ENCODE data around the gene FAM78A. TPM values are rescaled to one million over a fixed set of nuclear protein-coding genes. Genes with fewer than 3 reads are reported as not detected.
"Not testable (repeated sequence)": the region's sequence is repeated elsewhere in the genome, so short reads cannot be mapped to it uniquely, and the experiment has no call there.

FAM78A gene
- total RNA-seq, 2 donors from 2014 or later, result 59.5 to 60.4 TPM

DNA sequence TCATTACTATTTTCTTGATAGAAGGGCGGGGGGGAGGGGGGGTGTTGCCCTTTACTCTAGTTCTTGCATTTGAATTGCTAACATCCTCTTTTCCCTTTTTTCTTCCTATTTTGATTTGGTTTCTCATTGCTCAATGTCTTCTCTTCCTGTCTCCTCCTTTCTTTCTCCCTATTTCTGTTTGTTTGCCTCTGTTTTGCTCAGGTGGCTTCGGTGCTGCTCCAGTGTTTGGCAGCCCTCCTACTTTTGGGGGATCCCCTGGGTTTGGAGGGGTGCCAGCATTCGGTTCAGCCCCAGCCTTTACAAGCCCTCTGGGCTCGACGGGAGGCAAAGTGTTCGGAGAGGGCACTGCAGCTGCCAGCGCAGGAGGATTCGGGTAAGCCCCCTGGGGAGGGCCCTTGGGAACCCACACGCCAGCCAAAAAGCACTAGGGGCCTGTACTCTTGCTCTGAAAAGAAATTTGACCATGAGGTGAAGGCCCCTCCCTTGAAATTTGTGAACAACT, 48.3 kb downstream of the FAM78A start:
- no peak for ATAC-seq
- Mint-ChIP-seq H3K4me3 (no peak overlapping the region), H3K4me1 (peaks cover 12% of the 10 kb centered on the region), H3K27ac (peak overlapping the region; percentile 81), H3K27me3 (no peaks in the 10 kb centered on the region), H3K36me3 (ENCODE audit: low read depth) (peaks cover 2% of the 10 kb centered on the region)
- no peaks in the 10 kb centered on the region for H3K9me3 ChIP-seq (ENCODE audit: control insufficient read depth, low read length, poor library complexity, severe bottlenecking)
- DNase-seq, result no peak

DNA sequence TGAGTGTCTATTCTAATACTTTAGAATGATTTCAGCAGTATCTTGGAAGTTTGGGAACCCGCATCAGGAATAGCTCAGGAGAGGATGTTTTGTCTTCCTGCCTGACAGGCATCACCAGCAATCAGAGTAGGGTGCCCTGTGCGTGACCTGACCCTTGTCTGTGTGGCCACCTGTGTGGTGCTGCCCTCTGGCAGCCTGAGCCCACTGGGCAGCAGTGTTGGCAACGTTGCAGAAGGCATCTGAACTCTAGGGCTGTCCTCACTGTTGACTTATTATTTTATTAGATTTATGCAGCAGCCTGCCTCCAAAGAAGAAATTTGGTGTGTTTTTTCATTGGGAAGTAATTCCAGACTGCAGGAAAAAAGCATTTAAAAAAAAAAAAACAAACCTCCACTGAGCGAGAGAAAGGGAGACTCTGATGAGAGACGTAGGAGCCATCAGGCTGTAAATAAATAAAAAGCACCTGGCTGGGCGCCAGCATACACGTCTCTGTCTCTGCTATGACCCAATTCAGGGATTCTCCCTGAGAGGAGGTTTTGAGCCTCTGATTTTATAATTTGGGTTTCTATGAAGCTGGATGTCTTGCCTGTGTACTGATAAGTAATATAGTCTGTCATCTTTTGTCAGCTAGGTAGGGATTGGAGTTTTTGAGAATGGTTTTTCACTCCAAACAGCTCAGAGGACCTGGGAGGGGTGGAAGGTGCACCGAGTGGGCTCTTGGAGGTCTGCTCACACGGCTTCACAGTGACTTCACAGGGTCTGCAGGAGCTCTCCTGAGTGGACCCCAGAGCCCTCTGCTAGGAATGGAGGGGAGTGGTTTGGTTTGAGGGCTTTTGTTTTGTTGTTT, 49.0 kb downstream of the FAM78A start:
- Mint-ChIP-seq H3K4me1 (peaks cover 10% of the 10 kb centered on the region), H3K27ac (peak overlapping the region; percentile 81)
- ATAC-seq, result peak; percentile 61

DNA sequence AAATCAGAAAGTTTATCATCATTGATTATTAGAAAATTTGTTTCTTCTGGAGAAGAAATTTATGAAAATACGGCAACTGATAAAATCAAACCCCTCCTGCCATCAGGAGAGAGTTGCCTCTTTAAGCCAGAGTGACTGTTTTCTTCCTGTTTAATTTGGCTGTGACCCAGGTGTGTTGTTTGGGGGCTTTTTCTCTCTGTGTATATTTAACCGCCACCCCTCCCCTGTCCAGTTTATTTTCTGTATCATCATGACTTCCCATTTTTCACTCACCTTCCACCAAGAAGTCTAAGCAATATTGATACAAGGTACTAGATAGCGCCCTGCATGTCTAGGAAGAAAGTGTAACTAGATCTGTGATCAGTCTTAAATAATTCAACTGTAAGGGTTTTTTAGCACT, 50.1 kb downstream of the FAM78A start:
- no peak for ATAC-seq
- Mint-ChIP-seq H3K27me3 (no peaks in the 10 kb centered on the region), H3K27ac (peak overlapping the region; percentile 63), H3K36me3 (ENCODE audit: low read depth) (peaks cover 3% of the 10 kb centered on the region), H3K4me3 (no peak overlapping the region), H3K4me1 (peaks cover 8% of the 10 kb centered on the region)
- H3K9me3 ChIP-seq (ENCODE audit: control insufficient read depth, low read length, poor library complexity, severe bottlenecking), result no peaks in the 10 kb centered on the region
- no peak for DNase-seq

More for the DNA sequence above, 49.0 kb downstream of the FAM78A start:
- no peaks in the 10 kb centered on the region for H3K9me3 ChIP-seq (ENCODE audit: control insufficient read depth, low read length, poor library complexity, severe bottlenecking)
- Mint-ChIP-seq H3K27me3 (no peaks in the 10 kb centered on the region), H3K36me3 (ENCODE audit: low read depth) (peaks cover 4% of the 10 kb centered on the region), H3K4me3 (no peak overlapping the region)
- no peak for DNase-seq

DNA sequence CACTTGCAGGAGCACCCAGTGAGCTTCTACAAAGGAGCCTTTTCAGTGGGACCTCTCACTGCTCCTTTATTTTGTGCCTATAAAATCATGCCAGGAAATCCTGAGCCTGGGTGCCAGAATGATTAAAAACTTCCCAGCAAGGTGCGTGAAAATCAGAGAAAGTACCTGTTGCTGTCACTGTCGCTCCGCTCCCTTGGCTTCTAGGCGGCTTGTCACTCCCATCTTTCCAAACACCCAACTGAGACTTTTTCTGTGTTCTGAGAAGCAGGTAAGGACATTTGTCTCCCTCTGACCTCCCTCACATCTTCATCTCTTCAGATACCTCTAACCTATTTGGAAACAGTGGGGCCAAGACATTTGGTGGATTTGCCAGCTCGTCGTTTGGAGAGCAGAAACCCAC, 53.9 kb downstream of the FAM78A start:
- H3K4me1 Mint-ChIP-seq, result peaks cover 3% of the 10 kb centered on the region
- ATAC-seq, result no peak
- H3K4me3 Mint-ChIP-seq, result no peak overlapping the region
- no peak overlapping the region for H3K27ac Mint-ChIP-seq
- peaks cover 3% of the 10 kb centered on the region for H3K36me3 Mint-ChIP-seq (ENCODE audit: low read depth)
- no peak for DNase-seq
- H3K27me3 Mint-ChIP-seq, result no peaks in the 10 kb centered on the region
- H3K9me3 ChIP-seq (ENCODE audit: control insufficient read depth, low read length, poor library complexity, severe bottlenecking), result no peaks in the 10 kb centered on the region

DNA sequence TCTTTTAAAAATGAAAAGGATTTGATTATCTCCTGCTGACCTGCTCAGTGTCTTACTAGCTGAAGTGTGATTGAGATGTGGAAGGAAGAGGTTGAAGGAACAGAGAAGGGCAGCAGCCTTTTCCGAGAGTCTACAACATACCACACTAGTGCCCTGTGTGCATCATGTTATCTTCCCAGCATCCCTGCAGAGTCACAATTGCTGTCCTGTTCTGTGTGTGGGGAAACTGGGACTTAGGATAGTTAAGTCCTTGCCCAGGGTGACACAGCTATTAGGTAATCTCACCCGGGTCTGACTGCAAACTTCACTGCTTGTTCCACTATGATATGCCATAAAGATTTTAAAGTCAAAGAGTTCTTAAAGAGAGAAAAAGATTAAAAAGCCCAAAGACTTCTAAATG, 55.8 kb downstream of the FAM78A start:
- Mint-ChIP-seq H3K4me1 (peaks cover 3% of the 10 kb centered on the region), H3K36me3 (ENCODE audit: low read depth) (peaks cover 3% of the 10 kb centered on the region), H3K27ac (no peak overlapping the region), H3K27me3 (no peaks in the 10 kb centered on the region), H3K4me3 (no peak overlapping the region)
- DNase-seq, result no peak
- no peak for ATAC-seq
- no peaks in the 10 kb centered on the region for H3K9me3 ChIP-seq (ENCODE audit: control insufficient read depth, low read length, poor library complexity, severe bottlenecking)

DNA sequence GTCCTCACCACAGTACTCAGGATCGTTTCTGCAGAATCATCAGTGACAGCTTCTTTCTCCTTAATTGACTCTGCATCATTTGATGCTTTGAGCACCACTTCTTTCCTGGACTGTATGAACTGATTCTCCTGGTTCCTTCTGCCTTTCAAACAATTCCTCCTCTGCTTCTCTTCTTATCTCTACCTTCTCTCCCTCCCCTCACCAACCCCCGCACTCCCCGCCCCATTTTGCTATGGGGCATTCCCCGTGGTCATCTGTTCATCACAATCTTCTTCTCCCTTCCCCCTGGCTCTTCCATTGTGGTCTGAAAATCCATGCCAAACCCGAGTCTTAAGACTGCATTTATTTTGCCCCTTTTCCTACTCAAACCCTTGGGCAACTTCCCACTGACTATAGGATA, 57.9 kb downstream of the FAM78A start:
- Mint-ChIP-seq H3K27ac (no peak overlapping the region), H3K4me3 (no peak overlapping the region), H3K36me3 (ENCODE audit: low read depth) (peaks cover 3% of the 10 kb centered on the region), H3K27me3 (no peaks in the 10 kb centered on the region), H3K4me1 (peaks cover 3% of the 10 kb centered on the region)
- no peak for ATAC-seq
- DNase-seq, result no peak
- no peaks in the 10 kb centered on the region for H3K9me3 ChIP-seq (ENCODE audit: control insufficient read depth, low read length, poor library complexity, severe bottlenecking)

DNA sequence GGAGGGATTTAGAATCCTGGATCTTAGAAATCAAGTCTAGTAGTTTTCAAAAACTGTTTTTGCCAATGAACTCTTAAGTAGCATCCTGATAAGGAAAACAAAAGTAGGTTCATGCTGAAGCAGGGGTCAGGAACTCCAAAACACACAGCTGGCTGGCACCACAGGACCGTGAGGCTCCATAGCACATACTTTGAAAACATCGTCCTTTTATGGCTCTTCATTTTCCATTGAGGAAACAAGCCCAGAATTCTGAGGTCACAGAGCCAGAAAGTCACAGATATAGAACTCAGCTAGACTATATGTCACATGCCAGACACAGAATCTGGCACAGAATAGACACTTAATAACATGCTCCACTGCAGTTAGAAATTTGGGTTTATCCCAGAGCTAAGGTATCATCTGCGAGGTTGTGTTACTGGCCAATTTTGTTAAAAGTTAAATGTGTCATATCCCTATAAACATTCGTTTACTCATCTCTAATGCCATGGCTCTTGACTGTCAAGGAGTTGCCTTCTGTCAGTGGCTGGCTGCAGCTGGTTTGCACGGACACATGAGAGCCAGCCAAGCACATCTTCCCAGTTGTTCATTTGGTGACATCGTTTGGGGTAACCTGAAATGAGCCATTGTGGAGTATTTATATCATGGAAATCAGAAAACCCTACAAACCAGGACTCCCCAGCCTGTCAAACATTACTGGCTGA, 58.8 kb downstream of the FAM78A start:
- DNase-seq (no peak), ATAC-seq (no peak)
- Mint-ChIP-seq H3K4me1 (peaks cover 3% of the 10 kb centered on the region), H3K4me3 (no peak overlapping the region), H3K27ac (no peak overlapping the region), H3K27me3 (no peaks in the 10 kb centered on the region), H3K36me3 (ENCODE audit: low read depth) (peaks cover 1% of the 10 kb centered on the region)
- H3K9me3 ChIP-seq (ENCODE audit: control insufficient read depth, low read length, poor library complexity, severe bottlenecking), result no peaks in the 10 kb centered on the region

DNA sequence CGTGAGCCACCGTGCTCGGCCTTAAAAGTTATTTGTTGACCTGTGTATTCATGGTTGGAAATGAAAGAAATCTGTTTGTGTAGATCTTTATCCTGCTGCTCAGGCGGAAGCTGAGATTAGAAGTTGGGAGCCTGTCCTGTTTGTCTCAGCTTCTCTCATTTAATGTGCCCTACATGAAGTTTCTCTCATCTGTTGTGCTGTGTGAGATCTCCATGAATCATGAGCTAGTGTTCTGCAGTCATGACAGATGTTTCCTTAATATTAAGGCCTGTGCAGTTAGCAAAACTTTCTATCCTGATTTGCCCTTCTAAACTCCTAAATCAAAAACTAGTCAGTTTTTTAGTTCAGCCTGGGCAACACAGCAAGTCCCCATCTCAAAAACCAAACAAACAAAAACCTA, 59.5 kb downstream of the FAM78A start:
- no peaks in the 10 kb centered on the region for H3K9me3 ChIP-seq (ENCODE audit: control insufficient read depth, low read length, poor library complexity, severe bottlenecking)
- ATAC-seq (no peak), DNase-seq (no peak)
- Mint-ChIP-seq H3K27ac (no peak overlapping the region), H3K27me3 (no peaks in the 10 kb centered on the region), H3K36me3 (ENCODE audit: low read depth) (peaks cover 4% of the 10 kb centered on the region), H3K4me3 (no peak overlapping the region), H3K4me1 (peaks cover 3% of the 10 kb centered on the region)

DNA sequence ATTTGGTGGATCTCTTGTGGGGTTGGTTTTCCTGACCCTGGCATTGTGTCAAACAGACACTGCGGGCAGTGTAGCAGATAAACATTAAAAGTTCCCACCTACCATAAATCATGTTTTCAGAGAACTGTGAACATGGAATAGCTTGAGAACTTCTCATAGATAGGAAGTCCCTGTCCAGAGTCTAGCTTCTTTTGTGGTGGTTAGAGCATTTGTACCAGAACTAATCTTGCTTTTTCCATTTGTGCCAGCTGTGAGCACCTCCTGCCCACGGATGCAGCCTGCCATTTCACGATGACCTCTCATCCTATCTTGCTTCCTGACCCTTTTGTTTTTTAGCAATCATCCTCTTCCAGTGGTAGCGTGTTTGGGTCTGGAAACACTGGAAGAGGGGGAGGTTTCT, 61.4 kb downstream of the FAM78A start:
- ATAC-seq, result no peak
- H3K4me1 Mint-ChIP-seq, result peaks cover 3% of the 10 kb centered on the region
- no peak overlapping the region for H3K4me3 Mint-ChIP-seq
- H3K27me3 Mint-ChIP-seq, result no peaks in the 10 kb centered on the region
- H3K27ac Mint-ChIP-seq, result no peak overlapping the region
- peaks cover 6% of the 10 kb centered on the region for H3K9me3 ChIP-seq (ENCODE audit: control insufficient read depth, low read length, poor library complexity, severe bottlenecking)
- peaks cover 6% of the 10 kb centered on the region for H3K36me3 Mint-ChIP-seq (ENCODE audit: low read depth)
- DNase-seq, result no peak

DNA sequence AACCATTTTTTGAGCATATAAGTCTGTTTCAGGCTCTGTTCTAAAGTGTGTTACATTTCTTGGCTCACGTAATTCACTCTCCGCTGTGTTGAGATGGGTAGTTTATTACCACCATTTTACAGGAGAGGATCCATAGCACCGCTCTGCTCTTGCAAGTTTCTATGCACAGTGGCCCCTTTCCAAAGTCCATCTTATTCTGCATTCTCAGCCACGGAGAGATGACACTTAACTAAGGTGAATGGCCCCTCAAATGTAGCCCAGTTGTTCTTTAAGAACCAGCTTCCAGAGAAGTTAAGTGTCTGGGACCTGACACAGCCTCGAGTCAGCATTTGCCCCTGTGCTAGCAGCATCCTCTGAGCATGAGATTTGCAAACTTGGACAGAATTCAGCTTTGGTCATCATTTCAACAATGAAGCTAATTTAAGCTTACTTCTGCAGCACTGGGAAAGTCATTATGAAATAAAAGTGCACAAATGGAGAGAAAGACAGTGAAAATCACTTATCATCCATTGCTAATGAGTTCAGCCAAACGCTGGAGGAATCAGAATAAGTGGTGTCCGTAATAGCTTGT, 61.9 kb downstream of the FAM78A start:
- DNase-seq, result no peak
- Mint-ChIP-seq H3K27me3 (no peaks in the 10 kb centered on the region), H3K36me3 (ENCODE audit: low read depth) (peaks cover 7% of the 10 kb centered on the region), H3K4me3 (no peak overlapping the region), H3K27ac (no peak overlapping the region), H3K4me1 (peaks cover 3% of the 10 kb centered on the region)
- peaks cover 6% of the 10 kb centered on the region for H3K9me3 ChIP-seq (ENCODE audit: control insufficient read depth, low read length, poor library complexity, severe bottlenecking)
- ATAC-seq, result no peak

DNA sequence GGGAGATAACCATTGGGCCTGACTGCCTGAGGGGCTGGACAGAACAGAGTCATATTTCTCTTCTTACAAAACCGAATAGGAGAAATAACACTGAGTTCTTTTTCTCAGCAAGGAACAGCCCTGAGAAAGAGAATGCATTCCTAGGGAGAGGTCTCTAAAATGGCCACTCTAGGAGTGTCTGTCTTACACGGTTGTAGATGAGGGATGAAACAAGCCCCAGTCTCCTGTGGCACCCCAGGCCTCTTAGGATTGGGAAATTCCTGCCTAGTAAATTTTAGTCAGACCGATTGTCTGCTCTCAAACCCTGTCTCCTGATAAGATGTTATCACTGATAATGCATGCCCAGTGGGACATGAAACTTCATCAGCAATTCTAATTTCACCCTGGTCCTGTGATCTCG, 64.4 kb downstream of the FAM78A start:
- not testable (repeated sequence) for H3K27ac Mint-ChIP-seq; ATAC-seq; H3K4me3 Mint-ChIP-seq; H3K9me3 ChIP-seq (ENCODE audit: control insufficient read depth, low read length, poor library complexity, severe bottlenecking); H3K27me3 Mint-ChIP-seq; DNase-seq; H3K4me1 Mint-ChIP-seq
- peaks cover 12% of the 10 kb centered on the region for H3K36me3 Mint-ChIP-seq (ENCODE audit: low read depth)
